Heart left ventricle (tissue), 16 donors: ENCODE measurements around the gene PYM1. TPM values are rescaled to one million over a fixed set of nuclear protein-coding genes. Genes with fewer than 3 reads are reported as not detected.

Experiments used
- ATAC-seq, 4 donors: fragments of 200-7000 bp; cut with Tn5 transposase; one replicate each; pipeline ENCODE4 v1.9.1; 2020 to 2022; ENCODE audit warnings: moderate library complexity in 4 of 4, mild to moderate bottlenecking in 3 of 4, moderate number of reproducible peaks in 1 of 4
- DNase-seq, 5 donors: peaks; one replicate each; pipeline ENCODE4 v3.0.0-alpha.2; 2020
- H3K27ac ChIP-seq, 12 donors: fragments of 200-600 bp; sonication (generic) in 4 of 12; one replicate each; pipeline versions ENCODE4 v1.5.0 to v1.8.0; 2016 to 2022; ENCODE audit warnings: mild to moderate bottlenecking in 2 of 12
- H3K27me3 ChIP-seq, 9 donors: fragments of 200-600 bp; sonication (generic) in 2 of 9; one replicate each; pipeline versions ENCODE4 v1.5.1 to v1.8.0; 2016 to 2022; ENCODE audit warnings: mild to moderate bottlenecking in 3 of 9
- H3K36me3 ChIP-seq, 9 donors: fragments of 200-600 bp; sonication (generic) in 2 of 9; one replicate each; pipeline versions ENCODE4 v1.5.0 to v1.8.0; 2018 to 2022; ENCODE audit warnings: mild to moderate bottlenecking in 2 of 9
- H3K4me1 ChIP-seq, 12 donors: fragments of 200-600 bp; sonication (generic) in 4 of 12; one replicate each; pipeline versions ENCODE4 v1.5.0 to v1.8.0; 2016 to 2022; ENCODE audit warnings: mild to moderate bottlenecking in 3 of 12
- H3K4me3 ChIP-seq, 12 donors: fragments of 200-600 bp; sonication (generic) in 4 of 12; one replicate each; pipeline versions ENCODE4 v1.5.0 to v1.8.0; 2017 to 2022; ENCODE audit warnings: mild to moderate bottlenecking in 9 of 12, moderate library complexity in 4 of 12
- H3K9me3 ChIP-seq, 12 donors: fragments of 200-600 bp; sonication (generic) in 4 of 12; one replicate each; pipeline versions ENCODE4 v1.5.0 to v1.8.0; 2016 to 2022; ENCODE audit warnings: mild to moderate bottlenecking in 1 of 12
- POLR2A ChIP-seq, 2 donors: fragments of 450-650 bp; IDR thresholded peaks; one replicate each; pipeline ENCODE4 v1.6.1; 2017; ENCODE audit warnings: antibody characterized with exemption in 2 of 2, mild to moderate bottlenecking in 2 of 2, moderate library complexity in 2 of 2
- WGBS, 4 donors: extraction: QIAGEN DNeasy Blood & Tissue Kit in 2 of 4; methylation state at CpG; one replicate each; pipeline versions ENCODE4 v1.1.5 to v1.1.7; 2013 to 2018; 5-methylcytosine and 5-hydroxymethylcytosine counted together
- intact Hi-C, 10 donors: fragments of 100-400 bp; cut with DNase I; formaldehyde crosslinking; loops; one replicate each; pipeline versions ENCODE4 v1.11.1 to v1.14.2; 2022
- polyA plus RNA-seq, 2 donors: library from polyadenylated mRNA; stranded (reverse); fragments of 200-250 nt; gene quantifications; one replicate each; pipeline ENCODE4 v1.2.3, GENCODE V29; 2013
- total RNA-seq, 9 donors: library from RNA; depleted of rRNA in 2 of 9; stranded (reverse); fragments of >200 nt in 2 of 9; fragmentation: NEBNext Ultra II Directional in 3 of 9; extraction: Animal tissue kit (Norgen Biotek cat#: 25700) in 3 of 9; gene quantifications; one replicate each; pipeline versions ENCODE4 v1.1.0 to v1.2.4, GENCODE V29; 2016 to 2023
- TF ChIP-seq, protein P1 (sequence below), 12 donors: fragments of 200-600 bp; sonication (generic) in 4 of 12; IDR thresholded peaks; one replicate each; pipeline versions ENCODE4 v1.5.0 to v1.8.0; 2018 to 2022; ENCODE audit warnings: antibody characterized with exemption in 12 of 12, mild to moderate bottlenecking in 5 of 12
- donor health status: ischemic (EF 13 %, LVEDD 7.1; RV severe dilation, severe dysfunction).
- donor health status: healthy with polysubstance abuse.
- donor health status: DM: no; HTN: yes; CAD: no.
- donor health status: DM: no; HTN: no; CAD: no.
- donor health status: ischemic (EF 25% LVEDD 6.9; RV normal size, moderate dysfunction).
- donor health status: ischemic (EF 25% LVEDD 5.7; RV mildly dilated, moderate dysfunction).
- donor health status: healthy.
- donor health status: DM: yes; HTN: yes; CAD: no.
- donor health status: ischemic (EF 35%, LVEDD 5.7; RV mildly dilated, moderate dysfunction).
- donor health status: nonischemic (EF 11% LVEDD 7.7; RV severe dilation, severe dysfunction).
- donor health status: DM: yes; HTN: yes; CAD: no.
- donor health status: PGD.
- donor health status: ischemic (EF 29% LVEDD 5.4; RV normal size, mild dysfunction).
- donor health status: nonischemic (EF 23%, LVEDD 6.1; RV moderate dilation, normal function).

The PYM1 gene
- total and polyA plus RNA-seq, 11 donors: 12.0 to 33.6 (median 15.3) TPM

DNA sequence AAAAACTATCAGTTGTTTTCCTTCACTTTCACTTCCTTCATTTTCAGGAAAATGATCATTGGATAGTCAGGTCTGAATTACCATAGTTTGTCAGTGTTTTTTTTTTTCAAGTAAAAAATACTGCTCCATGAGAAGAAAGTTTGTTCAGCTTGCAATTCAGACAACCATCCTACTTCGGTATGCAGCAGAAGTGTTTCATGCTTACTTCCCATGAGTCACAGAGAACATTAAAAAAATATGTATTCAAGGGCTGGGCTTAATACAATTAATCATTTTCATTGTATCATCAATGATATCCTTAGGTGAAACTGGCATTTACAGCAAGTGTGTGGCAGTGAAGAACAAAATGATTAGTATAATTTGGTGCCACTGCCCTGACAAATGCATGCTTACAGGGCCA, 21.6 kb downstream of the PYM1 start:
- 84 to 96% (median 89%) methylated on average over 1 of the region's 1 CpG for WGBS, 4 donors

DNA sequence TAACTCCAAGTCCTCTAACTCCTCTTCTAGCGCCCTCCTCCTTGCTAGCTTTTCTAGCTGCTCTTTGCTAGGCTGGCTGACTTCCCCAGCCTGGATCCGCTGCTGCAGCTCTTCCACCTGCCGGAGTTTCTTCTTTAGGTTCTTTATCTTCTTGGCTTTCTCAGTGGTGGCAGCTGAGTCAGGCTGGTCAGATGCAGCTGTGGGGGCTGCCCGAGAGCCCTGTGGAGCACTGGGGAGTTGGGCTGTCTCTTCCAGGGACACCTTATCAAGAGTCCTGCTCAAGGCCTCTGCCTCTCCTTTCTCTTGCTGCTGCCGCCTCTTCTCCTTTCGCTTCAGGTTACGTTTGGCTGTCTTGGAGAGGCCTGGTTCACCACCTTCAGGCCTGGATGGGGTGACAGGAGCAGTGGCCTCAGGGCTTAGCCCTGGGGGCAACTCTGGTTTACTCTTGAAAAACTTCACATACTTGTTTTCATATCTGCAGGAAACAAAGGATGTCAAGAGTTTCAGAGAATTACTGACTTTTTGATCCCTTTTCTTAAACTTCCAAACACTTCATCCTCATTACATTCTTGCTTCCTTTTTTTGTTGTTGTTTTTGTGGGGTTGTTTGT, 25.7 kb downstream of the PYM1 start:
- no peak for DNase-seq
- WGBS, 4 donors: 88 to 92% (median 90%) methylated on average over 7 of the region's 7 CpGs

More for the DNA sequence above, 21.6 kb downstream of the PYM1 start:
- H3K9me3 ChIP-seq: no peaks in the 10 kb centered on the region
- DNase-seq: no peak
- no peak overlapping the region for H3K4me3 ChIP-seq
- TF ChIP-seq, protein P1, sequence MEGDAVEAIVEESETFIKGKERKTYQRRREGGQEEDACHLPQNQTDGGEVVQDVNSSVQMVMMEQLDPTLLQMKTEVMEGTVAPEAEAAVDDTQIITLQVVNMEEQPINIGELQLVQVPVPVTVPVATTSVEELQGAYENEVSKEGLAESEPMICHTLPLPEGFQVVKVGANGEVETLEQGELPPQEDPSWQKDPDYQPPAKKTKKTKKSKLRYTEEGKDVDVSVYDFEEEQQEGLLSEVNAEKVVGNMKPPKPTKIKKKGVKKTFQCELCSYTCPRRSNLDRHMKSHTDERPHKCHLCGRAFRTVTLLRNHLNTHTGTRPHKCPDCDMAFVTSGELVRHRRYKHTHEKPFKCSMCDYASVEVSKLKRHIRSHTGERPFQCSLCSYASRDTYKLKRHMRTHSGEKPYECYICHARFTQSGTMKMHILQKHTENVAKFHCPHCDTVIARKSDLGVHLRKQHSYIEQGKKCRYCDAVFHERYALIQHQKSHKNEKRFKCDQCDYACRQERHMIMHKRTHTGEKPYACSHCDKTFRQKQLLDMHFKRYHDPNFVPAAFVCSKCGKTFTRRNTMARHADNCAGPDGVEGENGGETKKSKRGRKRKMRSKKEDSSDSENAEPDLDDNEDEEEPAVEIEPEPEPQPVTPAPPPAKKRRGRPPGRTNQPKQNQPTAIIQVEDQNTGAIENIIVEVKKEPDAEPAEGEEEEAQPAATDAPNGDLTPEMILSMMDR (IDR thresholded peaks at IDR 0.05): no peak
- no peak for TF ChIP-seq POLR2A (IDR thresholded peaks at IDR 0.05)
- peaks cover 0 to 15% (median 7%) of the 10 kb centered on the region in 12 donors for H3K4me1 ChIP-seq
- intact Hi-C loops: no loop called here
- H3K36me3 ChIP-seq: peaks cover 0 to 29% (median 20%) of the 10 kb centered on the region in 9 donors
- no peak for ATAC-seq
- H3K27ac ChIP-seq: no peak overlapping the region
- H3K27me3 ChIP-seq: no peaks in the 10 kb centered on the region

DNA sequence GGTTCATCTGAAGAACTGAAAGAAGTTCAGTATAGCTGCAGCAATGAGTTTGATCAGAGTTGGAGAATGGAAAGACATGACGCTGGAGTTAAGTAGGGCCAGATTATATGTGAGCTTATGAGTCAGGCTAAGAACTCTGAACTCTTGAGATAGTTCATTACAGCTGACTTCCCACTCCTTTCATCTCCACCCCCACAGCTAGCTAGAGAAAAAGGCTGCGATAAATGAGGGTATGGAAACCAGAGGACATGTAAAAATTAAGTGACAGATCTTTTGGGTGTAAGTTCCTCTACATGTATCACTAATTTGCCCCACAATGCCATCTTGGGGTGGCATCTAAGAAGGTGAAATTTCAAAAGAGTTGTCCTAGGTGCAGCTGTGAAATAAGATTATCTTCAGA, 28.6 kb downstream of the PYM1 start:
- 69 to 80% (median 72%) methylated on average over 2 of the region's 2 CpGs for WGBS, 4 donors
- no peak for DNase-seq
- no peak for TF ChIP-seq POLR2A (IDR thresholded peaks at IDR 0.05)
- TF ChIP-seq, protein P1 (IDR thresholded peaks at IDR 0.05): no peak
- H3K4me1 ChIP-seq: no peaks in the 10 kb centered on the region
- H3K27ac ChIP-seq: no peak overlapping the region
- intact Hi-C loops: no loop called here
- peaks cover 0 to 33% (median 20%) of the 10 kb centered on the region in 9 donors for H3K36me3 ChIP-seq
- ATAC-seq: no peak
- no peaks in the 10 kb centered on the region for H3K9me3 ChIP-seq
- H3K27me3 ChIP-seq: no peaks in the 10 kb centered on the region
- no peak overlapping the region for H3K4me3 ChIP-seq

More for the DNA sequence above, 25.7 kb downstream of the PYM1 start:
- intact Hi-C loops: no loop called here
- peaks cover 0 to 33% (median 20%) of the 10 kb centered on the region in 9 donors for H3K36me3 ChIP-seq
- TF ChIP-seq, protein P1 (IDR thresholded peaks at IDR 0.05): no peak
- no peak for TF ChIP-seq POLR2A (IDR thresholded peaks at IDR 0.05)
- no peaks in the 10 kb centered on the region for H3K9me3 ChIP-seq
- no peak overlapping the region for H3K27ac ChIP-seq
- H3K4me1 ChIP-seq: no peaks in the 10 kb centered on the region
- no peaks in the 10 kb centered on the region for H3K27me3 ChIP-seq
- no peak overlapping the region for H3K4me3 ChIP-seq
- ATAC-seq: no peak

DNA sequence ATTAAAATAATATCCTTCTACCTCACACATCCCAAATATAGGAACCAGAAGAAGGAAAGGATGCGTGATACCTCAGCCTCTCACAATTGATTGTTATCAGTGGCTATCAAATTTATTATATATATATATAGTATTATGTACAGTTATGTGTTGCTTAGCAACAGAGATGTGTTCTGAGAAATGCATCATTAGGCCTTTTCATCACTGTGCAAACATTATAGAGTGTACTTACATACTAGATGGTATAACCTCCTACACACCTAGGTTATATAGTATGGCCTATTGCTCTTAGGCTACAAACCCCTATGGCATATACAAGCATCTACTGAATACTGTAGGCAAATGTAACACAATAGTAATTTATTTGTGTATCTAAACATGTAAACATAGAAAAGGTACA, 34.0 kb downstream of the PYM1 start:
- H3K36me3 ChIP-seq: no peaks in the 10 kb centered on the region
- H3K27ac ChIP-seq: no peak overlapping the region
- peaks cover 0 to 5% (median 0%) of the 10 kb centered on the region in 12 donors for H3K9me3 ChIP-seq
- WGBS, 4 donors: 98 to 100% (median 98%) methylated on average over 1 of the region's 1 CpG
- TF ChIP-seq, protein P1 (IDR thresholded peaks at IDR 0.05): no peak
- TF ChIP-seq POLR2A (IDR thresholded peaks at IDR 0.05): no peak
- no peak for DNase-seq
- intact Hi-C loops: no loop called here
- no peak overlapping the region for H3K4me3 ChIP-seq
- H3K27me3 ChIP-seq: no peaks in the 10 kb centered on the region
- ATAC-seq: no peak
- H3K4me1 ChIP-seq: no peaks in the 10 kb centered on the region
